Glomerular endothelial cell (primary cell): Measurements from ENCODE around the gene SIAE. TPM values are rescaled to one million over a fixed set of nuclear protein-coding genes. Genes with fewer than 3 reads are reported as not detected.
"Not testable (repeated sequence)": the region's sequence is repeated elsewhere in the genome, so short reads cannot be mapped to it uniquely, and the experiment has no call there.

ENCODE experiments used
- DNase-seq: peaks from one replicate; pipeline ENCODE4 v3.0.0-alpha.2; 2011; ENCODE audit warnings: low read depth, low spot score; ENCODE audit errors: extremely low read depth
- total RNA-seq: library from RNA; depleted of rRNA; stranded (reverse); fragments of >200 nt; gene quantifications from 2 replicates; pipeline ENCODE4 v1.2.3, GENCODE V29; 2015

SIAE gene
- total RNA-seq, 1 donor from 2014 or later, result 39.5 TPM

- no peak for DNase-seq
These were observed 46.0 kb downstream of the SIAE start for GRCh38 chr11:124627546-124627945.

GRCh38 chr11:124625504-124626168 is 47.9 kb downstream of the SIAE start:
- DNase-seq, result no peak

- no peak for DNase-seq
These were observed 49.5 kb downstream of the SIAE start for GRCh38 chr11:124623861-124624525.

GRCh38 chr11:124622531-124623451 is 50.7 kb downstream of the SIAE start, which contains the start of gene TBRG1:
Gene TBRG1 (plus strand): TSS chr11:124622864. CDS start chr11:124623084, 220 bp downstream.
- no peak for DNase-seq

- DNase-seq, result no peak
These were observed 54.7 kb downstream of the SIAE start for GRCh38 chr11:124618863-124619262.

- no peak for DNase-seq
These were observed 60.8 kb downstream of the SIAE start for GRCh38 chr11:124612567-124613246.

- no peak for DNase-seq
These were observed 61.5 kb downstream of the SIAE start for GRCh38 chr11:124612045-124612444.

GRCh38 chr11:124611064-124611463 is 62.5 kb downstream of the SIAE start, which contains the start of gene PANX3:
Gene PANX3 (plus strand): TSS chr11:124611428. CDS start chr11:124611557, 129 bp downstream.
- no peak for DNase-seq

- no peak for DNase-seq
These were observed 63.2 kb downstream of the SIAE start for GRCh38 chr11:124610295-124610694.

- no peak for DNase-seq
These were observed 65.4 kb downstream of the SIAE start for GRCh38 chr11:124608147-124608546.

GRCh38 chr11:124605719-124606118 is 67.8 kb downstream of the SIAE start:
- no peak for DNase-seq

GRCh38 chr11:124602723-124603122 is 70.8 kb downstream of the SIAE start:
- DNase-seq, result not testable (repeated sequence)

- no peak for DNase-seq
These were observed 71.3 kb downstream of the SIAE start for GRCh38 chr11:124602193-124602592.

GRCh38 chr11:124600621-124601320 is 72.8 kb downstream of the SIAE start:
- no peak for DNase-seq

- DNase-seq, result no peak
These were observed 75.9 kb downstream of the SIAE start for GRCh38 chr11:124597626-124598025.

GRCh38 chr11:124595302-124595701 is 78.2 kb downstream of the SIAE start:
- DNase-seq, result no peak

- DNase-seq, result no peak
These were observed 80.9 kb downstream of the SIAE start for GRCh38 chr11:124592627-124593026.

- DNase-seq, result no peak
These were observed 82.1 kb downstream of the SIAE start for GRCh38 chr11:124591430-124591829.

GRCh38 chr11:124586238-124586860 is 87.2 kb downstream of the SIAE start:
- peak; percentile 36 for DNase-seq
